ENCODE data around the gene RCOR1. TPM values are rescaled to one million over a fixed set of nuclear protein-coding genes. Genes with fewer than 3 reads are reported as not detected.

RCOR1 gene
- total RNA-seq, 1 experiment from 2014 or later: 34.1 TPM

DNA sequence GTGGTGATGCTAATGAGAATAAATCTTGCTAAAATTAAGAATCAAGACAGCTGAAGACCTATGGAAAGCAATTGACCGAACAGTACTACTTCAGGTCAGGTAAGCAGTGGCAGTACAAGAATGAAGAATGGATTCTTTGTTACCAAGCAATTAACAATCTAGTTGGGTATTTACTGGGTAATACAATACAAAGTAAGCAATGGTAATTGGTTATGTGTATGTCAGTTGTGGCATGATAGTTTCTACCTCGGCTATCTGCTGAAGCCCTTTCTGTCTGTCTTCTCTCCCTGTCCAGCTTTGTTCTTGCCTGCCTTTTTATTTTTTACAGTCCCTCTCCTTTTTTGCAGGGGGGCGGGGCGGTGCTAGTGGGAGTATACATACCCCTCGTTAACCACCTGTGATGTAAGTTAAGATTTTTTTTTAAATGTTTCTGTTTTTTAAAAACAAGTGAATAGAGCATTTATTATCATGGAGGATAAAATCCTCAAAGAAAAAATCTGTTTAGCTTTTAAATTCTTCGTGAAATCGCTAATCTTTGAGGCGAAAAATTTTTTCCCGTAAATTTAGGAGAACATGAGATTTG lies 75.9 kb downstream of the RCOR1 start:
- Histone ChIP-seq H3K79me2 (ENCODE audit: insufficient read depth, low read length) (peaks cover 11% of the 10 kb centered on the region; the same call in 1 of the 2 replicates), H2BK12ac (ENCODE audit: insufficient read length, low read depth, low read length) (no peak overlapping the region), H3K56ac (ENCODE audit: insufficient read length, low read depth, low read length) (no peak overlapping the region), H4K5ac (ENCODE audit: insufficient read length, low read depth, low read length) (no peak overlapping the region), H3K14ac (ENCODE audit: insufficient read depth, low read length) (no peak overlapping the region), H3K23ac (ENCODE audit: insufficient read length, low read depth, low read length) (no peak overlapping the region), H4K20me1 (ENCODE audit: control insufficient read depth, insufficient read depth, insufficient read length) (no peaks in the 10 kb centered on the region), H2AK5ac (ENCODE audit: insufficient read length, low read length) (no peak overlapping the region), H3K18ac (ENCODE audit: insufficient read length, low read depth, low read length) (no peak overlapping the region), H2AFZ (ENCODE audit: low read length) (no peak overlapping the region), H3K4me2 (ENCODE audit: insufficient read depth, insufficient read length, low read length) (no peak overlapping the region), H4K91ac (ENCODE audit: insufficient read length, low read depth, low read length) (no peak overlapping the region), H2BK120ac (ENCODE audit: low read depth, low read length, poor library complexity, severe bottlenecking) (no peak overlapping the region), H2BK5ac (ENCODE audit: insufficient read length, low read length) (no peak overlapping the region), H3T11ph (ENCODE audit: low read length) (no peak overlapping the region), H2BK20ac (ENCODE audit: low read depth, low read length, poor library complexity, severe bottlenecking) (no peak overlapping the region), H3K27ac (ENCODE audit: insufficient read length, low read depth, low read length) (no peak overlapping the region), H3K23me2 (ENCODE audit: insufficient read length, low read depth, low read length, poor library complexity, severe bottlenecking) (no peaks in the 10 kb centered on the region), H3K9me3 (ENCODE audit: control insufficient read depth, low read depth, low read length) (no peaks in the 10 kb centered on the region), H3K9ac (ENCODE audit: extremely low read depth, insufficient read length, low read length) (no peak overlapping the region), H3K27me3 (ENCODE audit: insufficient read depth, low read length) (no peaks in the 10 kb centered on the region), H3K79me1 (ENCODE audit: insufficient read depth, low read depth, low read length, poor library complexity, severe bottlenecking) (peaks cover 10% of the 10 kb centered on the region), H2BK15ac (ENCODE audit: low read depth, low read length) (no peak overlapping the region), H3K4me1 (ENCODE audit: insufficient read depth, low read length) (peaks cover 7% of the 10 kb centered on the region; the same call in 1 of the 2 replicates), H3K4ac (ENCODE audit: low read depth, low read length) (no peak overlapping the region), H4K8ac (replicated peaks; ENCODE audit: insufficient read length, low read depth, low read length) (no peak overlapping the region)
- no peaks in the 10 kb centered on the region for H3K27me3 Mint-ChIP-seq (ENCODE audit: low read depth)
- peaks cover 32 to 33% of the 10 kb centered on the region in 2 experiments for H3K4me1 Mint-ChIP-seq
- WGBS (ENCODE audit: extremely low coverage, insufficient read length, low lambda C conversion rate): no CpG with 5 or more reads among the region's 9 CpGs
- DNase-seq: no peak
- TF ChIP-seq, protein P1, sequence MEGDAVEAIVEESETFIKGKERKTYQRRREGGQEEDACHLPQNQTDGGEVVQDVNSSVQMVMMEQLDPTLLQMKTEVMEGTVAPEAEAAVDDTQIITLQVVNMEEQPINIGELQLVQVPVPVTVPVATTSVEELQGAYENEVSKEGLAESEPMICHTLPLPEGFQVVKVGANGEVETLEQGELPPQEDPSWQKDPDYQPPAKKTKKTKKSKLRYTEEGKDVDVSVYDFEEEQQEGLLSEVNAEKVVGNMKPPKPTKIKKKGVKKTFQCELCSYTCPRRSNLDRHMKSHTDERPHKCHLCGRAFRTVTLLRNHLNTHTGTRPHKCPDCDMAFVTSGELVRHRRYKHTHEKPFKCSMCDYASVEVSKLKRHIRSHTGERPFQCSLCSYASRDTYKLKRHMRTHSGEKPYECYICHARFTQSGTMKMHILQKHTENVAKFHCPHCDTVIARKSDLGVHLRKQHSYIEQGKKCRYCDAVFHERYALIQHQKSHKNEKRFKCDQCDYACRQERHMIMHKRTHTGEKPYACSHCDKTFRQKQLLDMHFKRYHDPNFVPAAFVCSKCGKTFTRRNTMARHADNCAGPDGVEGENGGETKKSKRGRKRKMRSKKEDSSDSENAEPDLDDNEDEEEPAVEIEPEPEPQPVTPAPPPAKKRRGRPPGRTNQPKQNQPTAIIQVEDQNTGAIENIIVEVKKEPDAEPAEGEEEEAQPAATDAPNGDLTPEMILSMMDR (conservative IDR thresholded peaks at IDR 0.05): no peak
- H3K9me3 Mint-ChIP-seq: peaks cover 0 to 7% of the 10 kb centered on the region in 2 experiments; a peak in 2 of 5 replicates
- H3K36me3 Mint-ChIP-seq (ENCODE audit: insufficient read depth in 1 of 3, low read depth in 3 of 3): peaks cover 8 to 14% (median 9%) of the 10 kb centered on the region in 3 experiments; a peak in 5 of 7 replicates
- no peak overlapping the region for H3K4me3 Mint-ChIP-seq
- H3K27ac Mint-ChIP-seq: peak overlapping the region in 1 of 3 experiments; percentile 57; a peak in 1 of 7 replicates
